Activated CD8-positive, alpha-beta memory T cell treated with anti-CD3 and anti-CD28 coated beads, Interleukin-2, amount 10 ng/mL, durations not matched to agents 7 days and 5 days (primary cell): ENCODE results near the gene C1QTNF6. TPM values are rescaled to one million over a fixed set of nuclear protein-coding genes. Genes with fewer than 3 reads are reported as not detected.
"Not testable (repeated sequence)": the region's sequence is repeated elsewhere in the genome, so short reads cannot be mapped to it uniquely, and the experiment has no call there.

Experiments used
- ATAC-seq: fragments of 150-1000 bp; cut with Tn5 transposase; one replicate; pipeline ENCODE4 v1.10.0; 2021; ENCODE audit warnings: moderate library complexity
- CTCF ChIA-PET: fragments of 350-600 bp; sonication (Branson Sonifier 250); formaldehyde crosslinking; loops from one replicate; lab custom pipeline; 2021; ENCODE audit warnings: antibody characterized with exemption; lab: Charles Lee
- DNase-seq: peaks from one replicate; pipeline ENCODE4 v3.0.0-alpha.2; 2020
- H3K27ac Mint-ChIP-seq: one replicate; pipeline ENCODE4 v1.8.0; 2021; ENCODE audit warnings: mild to moderate bottlenecking, mixed read lengths
- H3K27me3 Mint-ChIP-seq: one replicate; pipeline ENCODE4 v1.8.0; 2021; ENCODE audit warnings: mixed read lengths
- H3K36me3 Mint-ChIP-seq: one replicate; pipeline ENCODE4 v1.8.0; 2021; ENCODE audit warnings: mild to moderate bottlenecking, mixed read lengths
- H3K4me1 Mint-ChIP-seq: one replicate; pipeline ENCODE4 v1.8.0; 2021; ENCODE audit warnings: mixed read lengths
- H3K4me3 Mint-ChIP-seq: one replicate; pipeline ENCODE4 v1.8.0; 2021; ENCODE audit warnings: mild to moderate bottlenecking, moderate library complexity, mixed read lengths
- H3K9me3 Mint-ChIP-seq: one replicate; pipeline ENCODE4 v1.8.0; 2022; ENCODE audit warnings: low read depth, mixed read lengths
- total RNA-seq, 2 experiments: library from RNA; stranded (reverse); gene quantifications; one replicate each; pipeline ENCODE4 v1.2.3, GENCODE V29; 2021

Gene C1QTNF6
- total RNA-seq, 2 experiments from 2014 or later, result 6.7 to 7.4 TPM

DNA sequence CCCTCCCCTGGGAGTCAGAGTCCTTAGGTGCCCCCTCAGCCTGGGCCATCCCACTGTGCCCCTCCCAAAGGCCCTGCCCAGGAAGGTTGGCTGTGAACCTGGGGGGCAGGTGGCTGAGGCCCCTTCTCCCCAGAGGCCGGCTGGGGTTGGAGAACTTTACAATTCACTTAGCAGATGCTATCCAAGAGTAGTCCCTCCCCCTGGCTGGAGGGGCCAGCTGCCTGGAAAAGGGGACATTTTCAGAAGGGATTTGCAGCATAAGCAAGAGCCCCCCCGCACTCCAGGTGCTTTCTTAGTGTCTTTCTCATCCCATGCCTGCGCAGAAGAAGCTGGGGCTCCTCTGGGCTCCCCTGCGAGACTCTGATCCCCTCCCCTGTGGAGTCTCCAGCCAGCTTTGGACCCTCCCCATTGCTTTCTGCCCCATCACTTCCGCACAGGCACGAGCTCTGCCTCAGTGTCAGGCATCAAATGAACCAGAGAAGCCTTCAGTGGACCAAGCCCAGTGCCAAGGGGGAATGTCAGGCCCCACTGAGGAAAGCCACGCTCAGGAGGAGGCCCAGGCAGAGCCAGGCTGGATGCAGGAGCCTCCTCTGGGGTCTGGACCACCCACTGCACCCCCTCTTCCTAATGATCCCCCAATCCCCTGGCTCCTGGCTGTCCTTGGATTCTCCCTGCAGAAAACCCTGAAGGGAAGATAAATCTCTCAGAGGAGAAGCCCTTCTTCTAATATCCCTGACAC, 20.5 kb upstream of the C1QTNF6 start:
- CTCF ChIA-PET, result interaction anchor here (0.9 to 3.9 kb wide), 3 partner anchors 8 to 15 kb away, joined by 3 to 24 read pairs (median 3); no protein-coding TSS in a partner anchor
- ATAC-seq, result no peak
- Mint-ChIP-seq H3K27me3 (no peaks in the 10 kb centered on the region), H3K9me3 (no peaks in the 10 kb centered on the region), H3K36me3 (no peaks in the 10 kb centered on the region), H3K4me1 (no peaks in the 10 kb centered on the region), H3K27ac (no peak overlapping the region), H3K4me3 (no peak overlapping the region)
- DNase-seq, result no peak

DNA sequence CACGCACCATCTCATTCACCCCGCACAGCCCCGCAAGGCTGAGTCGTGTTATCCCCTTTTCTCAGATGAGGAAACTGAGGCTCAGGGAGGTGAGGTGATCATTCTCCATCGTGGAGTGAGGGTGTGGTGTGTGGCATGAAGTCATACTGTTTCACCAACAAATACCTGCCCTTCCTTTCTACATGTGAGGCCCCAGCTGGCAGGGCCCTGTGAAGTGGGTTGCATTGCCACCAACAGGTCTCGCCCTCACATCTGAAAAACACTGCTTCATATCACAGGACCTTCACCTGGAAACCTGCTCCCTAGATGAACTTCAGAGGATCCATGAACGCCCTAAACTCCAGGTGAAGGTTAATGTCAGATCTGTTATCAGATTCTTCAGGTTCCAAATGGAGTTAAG, 19.9 kb upstream of the C1QTNF6 start:
- CTCF ChIA-PET, result interaction anchor here (1.1 to 3.9 kb wide), 2 partner anchors 8 to 14 kb away, joined by 3 to 24 read pairs; no protein-coding TSS in a partner anchor
- DNase-seq, result no peak
- no peak overlapping the region for H3K27ac Mint-ChIP-seq
- H3K36me3 Mint-ChIP-seq, result no peaks in the 10 kb centered on the region
- H3K4me1 Mint-ChIP-seq, result no peaks in the 10 kb centered on the region
- ATAC-seq, result no peak
- no peaks in the 10 kb centered on the region for H3K27me3 Mint-ChIP-seq
- no peaks in the 10 kb centered on the region for H3K9me3 Mint-ChIP-seq
- no peak overlapping the region for H3K4me3 Mint-ChIP-seq

DNA sequence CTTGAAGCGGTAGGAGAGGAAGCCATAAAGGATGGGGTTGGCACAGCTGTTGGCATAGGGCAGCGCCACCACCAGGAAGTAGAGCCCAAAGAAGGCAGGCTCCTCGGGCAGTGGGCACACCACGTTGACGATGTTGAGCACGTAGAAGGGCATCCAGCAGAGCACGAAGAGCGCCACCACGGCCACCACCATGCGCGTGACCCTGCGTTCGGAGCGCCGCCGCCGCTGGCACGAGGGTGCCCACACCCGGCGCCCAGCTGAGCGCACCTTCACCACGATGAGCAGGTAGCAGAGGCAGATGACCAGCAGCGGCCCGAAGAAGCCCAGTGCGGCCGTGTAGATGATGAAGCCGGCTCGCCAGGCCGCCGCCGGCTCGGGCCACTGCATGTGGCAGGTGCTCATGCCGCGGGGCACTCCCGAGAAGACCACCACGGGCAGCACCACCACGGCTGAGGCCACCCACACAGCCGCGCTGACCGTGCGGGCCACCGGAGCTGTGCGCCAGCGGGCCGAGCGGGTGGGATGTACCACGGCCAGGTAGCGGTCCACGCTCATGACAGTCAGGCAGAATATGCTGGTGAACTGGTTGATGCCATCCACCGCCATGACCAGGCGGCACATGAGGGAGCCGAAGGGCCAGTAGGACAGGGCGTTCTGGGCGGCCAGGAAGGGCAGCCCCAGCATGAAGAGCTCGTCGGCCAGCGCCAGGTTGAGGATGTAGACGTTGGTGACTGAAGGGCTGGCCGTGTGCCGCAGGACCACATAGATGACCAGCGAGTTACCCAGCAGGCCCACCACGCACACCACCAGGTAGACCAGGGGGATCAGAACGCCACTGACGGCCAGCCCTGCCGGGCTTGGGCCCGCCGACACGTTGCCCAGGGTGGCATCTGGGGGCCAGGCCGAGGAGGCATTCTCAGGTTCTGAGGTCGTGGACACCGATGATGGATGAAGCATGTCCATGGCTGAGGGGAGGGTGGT, 19.1 kb upstream of the C1QTNF6 start:
- CTCF ChIA-PET, result interaction anchor here (1.5 kb wide), 1 partner anchor 45 kb away, joined by 3 read pairs; no protein-coding TSS in a partner anchor
- Mint-ChIP-seq H3K27ac (no peak overlapping the region), H3K4me3 (no peak overlapping the region), H3K9me3 (no peaks in the 10 kb centered on the region), H3K36me3 (no peaks in the 10 kb centered on the region), H3K27me3 (no peaks in the 10 kb centered on the region), H3K4me1 (no peaks in the 10 kb centered on the region)
- ATAC-seq, result no peak
- no peak for DNase-seq

DNA sequence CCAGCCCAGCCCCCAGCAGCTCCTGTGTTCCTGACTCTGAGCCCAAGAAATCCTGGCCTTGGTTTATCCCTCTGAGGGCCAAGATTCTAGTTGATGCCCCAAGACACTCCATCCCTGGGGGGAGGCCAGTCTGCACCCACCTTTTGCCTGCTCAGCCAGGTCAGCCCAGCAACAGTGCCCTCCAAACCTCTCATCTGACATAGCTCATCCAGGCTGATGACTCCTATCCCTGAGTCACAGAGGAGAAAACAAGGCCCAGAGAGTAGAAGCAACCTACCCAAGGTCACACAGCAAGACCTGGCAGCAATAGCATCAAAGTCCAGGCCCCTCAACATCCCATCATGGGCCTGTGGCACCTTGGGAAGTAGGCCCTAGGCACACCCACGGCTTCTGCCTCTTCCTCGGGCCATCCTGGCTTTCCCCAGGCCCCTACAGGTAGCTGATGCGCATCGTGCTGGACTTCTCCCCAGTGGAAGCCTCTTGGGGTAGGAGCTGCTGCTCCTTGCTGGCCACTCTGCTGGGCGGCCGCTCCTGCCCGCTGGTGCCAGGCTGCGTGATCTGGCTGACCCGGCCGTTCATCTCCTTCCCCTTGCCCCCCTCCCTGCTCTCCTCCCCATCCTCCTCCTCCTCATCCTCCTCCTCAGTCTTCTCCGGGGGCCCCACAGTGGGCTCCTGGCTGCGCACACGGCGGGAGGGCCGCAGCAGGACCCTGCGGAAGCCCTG, 18.2 kb upstream of the C1QTNF6 start:
- Mint-ChIP-seq H3K9me3 (no peaks in the 10 kb centered on the region), H3K27me3 (no peaks in the 10 kb centered on the region), H3K36me3 (no peaks in the 10 kb centered on the region), H3K4me1 (peaks cover 3% of the 10 kb centered on the region), H3K4me3 (no peak overlapping the region), H3K27ac (no peak overlapping the region)
- no peak for ATAC-seq
- CTCF ChIA-PET, result interaction anchor here (1.2 to 1.8 kb wide), 3 partner anchors 11 to 44 kb away, joined by 3 to 9 read pairs (median 3); no protein-coding TSS in a partner anchor
- DNase-seq, result no peak

DNA sequence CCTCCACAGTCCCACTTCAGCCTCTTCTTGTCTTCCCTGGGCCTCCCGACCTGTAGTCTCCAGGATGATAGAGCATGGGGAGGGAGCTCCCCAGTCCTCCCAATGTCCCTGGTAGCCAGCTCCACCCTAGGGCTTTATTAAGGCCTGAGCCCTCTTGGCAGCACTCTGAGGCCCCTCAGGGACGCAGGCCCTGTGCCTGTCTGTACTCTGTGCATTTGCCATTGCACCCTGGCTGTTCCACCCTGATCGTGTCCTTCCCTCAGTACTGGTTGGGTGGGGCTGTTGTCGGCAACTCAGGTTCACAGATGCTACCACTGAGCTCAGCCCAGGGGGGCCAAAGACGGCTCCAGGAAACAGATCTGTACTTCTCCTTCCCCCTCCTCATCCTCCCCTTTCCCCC, 17.0 kb upstream of the C1QTNF6 start:
- CTCF ChIA-PET, result interaction anchor here (0.8 to 1.8 kb wide), 3 partner anchors 12 to 111 kb away, joined by 3 to 9 read pairs (median 3); no protein-coding TSS in a partner anchor
- Mint-ChIP-seq H3K4me1 (peaks cover 6% of the 10 kb centered on the region), H3K27me3 (no peaks in the 10 kb centered on the region), H3K9me3 (no peaks in the 10 kb centered on the region), H3K4me3 (no peak overlapping the region), H3K27ac (no peak overlapping the region), H3K36me3 (no peaks in the 10 kb centered on the region)
- DNase-seq (no peak), ATAC-seq (no peak)

DNA sequence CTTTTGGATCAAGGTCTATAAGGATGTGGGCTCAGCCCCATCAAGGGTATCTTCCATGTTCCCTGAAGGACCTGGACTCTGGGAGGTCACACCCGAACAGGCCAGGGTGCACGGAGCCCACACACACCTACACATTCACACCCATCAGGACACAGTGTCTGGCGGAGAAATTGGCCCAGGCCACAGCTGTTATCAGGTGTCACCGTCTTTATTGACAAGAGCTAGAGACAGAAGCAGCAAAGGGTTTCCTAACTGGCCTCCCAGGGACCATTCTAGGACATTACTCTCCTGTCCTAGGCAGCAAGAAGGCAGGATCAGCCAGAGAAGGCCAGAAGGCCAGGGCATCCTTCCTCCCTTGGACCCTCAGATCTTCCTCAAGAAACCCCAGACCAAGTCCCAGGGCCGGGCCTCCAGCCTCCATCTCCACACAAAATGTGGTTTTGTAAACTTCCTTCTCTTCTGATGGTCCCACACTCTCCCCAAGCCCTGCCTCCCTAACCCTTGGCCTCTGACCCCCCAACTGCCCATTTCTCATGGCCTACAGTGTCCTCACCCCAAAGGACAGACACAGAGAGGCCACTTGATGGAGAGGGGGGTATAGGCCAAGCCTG, 16.1 kb upstream of the C1QTNF6 start:
- no peak for ATAC-seq
- H3K27ac Mint-ChIP-seq, result no peak overlapping the region
- DNase-seq, result no peak
- no peaks in the 10 kb centered on the region for H3K27me3 Mint-ChIP-seq
- H3K4me3 Mint-ChIP-seq, result no peak overlapping the region
- no peaks in the 10 kb centered on the region for H3K9me3 Mint-ChIP-seq
- CTCF ChIA-PET, result interaction anchor here (0.8 kb wide), 1 partner anchor 57 kb away, joined by 3 read pairs; no protein-coding TSS in a partner anchor
- H3K4me1 Mint-ChIP-seq, result peaks cover 12% of the 10 kb centered on the region
- no peaks in the 10 kb centered on the region for H3K36me3 Mint-ChIP-seq

DNA sequence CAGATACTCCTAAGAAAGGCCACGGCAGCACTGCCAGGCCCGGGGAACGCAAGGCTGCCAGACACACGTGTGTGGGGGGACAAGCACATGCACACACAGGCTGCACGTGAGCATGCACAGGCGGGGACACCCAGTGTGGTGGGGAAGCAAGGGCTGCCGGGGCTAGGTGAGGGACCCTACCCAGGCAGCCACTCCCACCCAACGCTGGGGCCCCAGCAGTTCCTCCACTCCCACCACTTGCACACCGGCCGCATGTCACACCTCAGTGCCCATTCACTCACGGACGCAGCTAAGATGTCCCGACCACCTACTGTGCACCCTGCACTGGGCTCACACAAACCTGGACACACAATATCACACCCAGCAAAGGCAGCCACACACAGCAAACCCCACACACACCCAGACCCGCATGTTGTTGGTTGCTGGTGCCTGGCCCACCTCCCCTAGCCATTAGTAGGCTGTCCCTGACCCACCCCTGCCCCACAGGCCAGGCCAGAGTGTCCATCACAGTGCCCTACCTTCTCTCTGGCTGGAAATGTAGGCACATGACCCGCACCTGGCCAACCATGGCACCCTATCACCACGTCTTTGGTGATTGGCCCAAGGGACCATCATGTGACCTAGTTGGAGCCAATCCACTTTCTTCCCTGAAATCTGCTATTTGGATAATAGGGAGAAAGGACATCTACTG, 15.5 kb upstream of the C1QTNF6 start:
- Mint-ChIP-seq H3K27ac (no peak overlapping the region), H3K27me3 (no peaks in the 10 kb centered on the region), H3K4me3 (no peak overlapping the region), H3K9me3 (no peaks in the 10 kb centered on the region), H3K36me3 (no peaks in the 10 kb centered on the region), H3K4me1 (peaks cover 12% of the 10 kb centered on the region)
- CTCF ChIA-PET, result no interaction called here
- ATAC-seq, result no peak
- DNase-seq, result no peak

DNA sequence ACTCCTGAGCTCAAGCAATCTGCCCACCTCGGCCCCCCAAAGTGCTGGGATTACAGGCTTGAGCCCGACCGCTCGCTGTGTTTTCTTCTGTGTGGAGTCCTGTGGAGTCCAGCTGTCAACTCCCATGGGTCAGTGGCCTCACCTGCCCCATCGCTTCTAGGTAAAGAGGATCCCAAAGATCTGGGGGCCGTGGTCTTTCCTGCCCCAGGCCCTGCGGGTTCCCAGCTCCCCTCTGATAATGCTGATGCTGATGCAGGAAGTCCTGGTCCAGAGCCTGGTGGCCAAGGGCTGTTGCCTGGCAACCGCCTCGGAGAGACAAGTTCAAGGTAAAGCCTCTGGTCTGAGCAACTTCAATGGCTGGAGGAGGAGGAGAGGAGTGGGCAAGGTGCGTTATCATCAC, 14.7 kb upstream of the C1QTNF6 start:
- DNase-seq, result no peak
- CTCF ChIA-PET, result interaction anchor here (4.5 kb wide), 1 partner anchor 15 kb away, joined by 62 read pairs; no protein-coding TSS in a partner anchor
- Mint-ChIP-seq H3K36me3 (no peaks in the 10 kb centered on the region), H3K27me3 (no peaks in the 10 kb centered on the region), H3K27ac (no peak overlapping the region), H3K4me1 (peaks cover 19% of the 10 kb centered on the region), H3K9me3 (no peaks in the 10 kb centered on the region), H3K4me3 (no peak overlapping the region)
- ATAC-seq, result no peak

DNA sequence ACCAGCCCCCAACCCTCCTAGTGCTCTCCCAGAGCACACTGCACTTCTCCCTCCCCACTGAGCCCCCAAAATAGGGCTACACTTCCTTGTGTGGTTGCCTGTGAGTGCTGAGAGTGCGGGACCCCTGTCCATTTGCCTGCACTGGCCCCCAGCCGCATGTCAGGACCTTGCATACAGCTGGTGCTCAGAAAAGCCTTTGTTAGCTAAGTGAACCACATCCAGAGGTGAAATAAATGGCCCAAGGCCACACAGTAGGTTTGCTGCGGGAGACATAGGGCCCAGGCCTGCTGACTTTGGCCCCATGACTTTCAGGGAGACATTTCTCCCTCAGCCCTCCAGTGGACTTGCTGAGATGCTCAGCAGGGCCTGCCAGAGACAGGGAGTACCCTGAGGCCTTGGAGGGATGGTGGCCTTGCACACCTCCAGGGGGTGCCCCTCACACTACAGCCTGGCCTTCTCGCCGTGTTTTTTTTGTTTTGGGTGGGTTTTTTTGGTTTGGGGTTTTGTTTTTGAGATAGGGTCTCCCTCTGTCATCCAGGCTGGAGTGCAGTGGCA, 14.0 kb upstream of the C1QTNF6 start:
- no peak for ATAC-seq
- Mint-ChIP-seq H3K27ac (no peak overlapping the region), H3K4me3 (no peak overlapping the region), H3K9me3 (no peaks in the 10 kb centered on the region), H3K27me3 (no peaks in the 10 kb centered on the region), H3K4me1 (peaks cover 25% of the 10 kb centered on the region), H3K36me3 (peaks cover 1% of the 10 kb centered on the region)
- no peak for DNase-seq
- CTCF ChIA-PET, result interaction anchor here (0.9 to 6.0 kb wide), 5 partner anchors 8 to 106 kb away, joined by 3 to 62 read pairs (median 24); no protein-coding TSS in a partner anchor

DNA sequence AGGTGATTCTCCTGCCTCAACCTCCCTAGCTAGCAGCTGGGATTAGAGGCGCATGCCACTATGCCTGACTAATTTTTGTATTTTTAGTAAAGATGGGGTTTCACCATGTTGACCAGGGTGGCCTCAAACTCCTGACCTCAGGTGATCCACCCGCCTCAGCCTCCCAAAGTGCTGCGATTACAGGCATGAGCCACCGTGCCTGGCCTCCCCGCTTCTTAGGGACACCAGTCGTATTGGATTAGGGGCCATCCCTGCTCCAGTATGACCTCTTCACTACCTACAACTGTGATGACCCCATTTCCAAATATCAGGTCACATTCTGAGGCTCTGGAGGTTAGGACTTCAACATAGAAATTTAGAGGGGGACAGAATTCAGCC, 13.4 kb upstream of the C1QTNF6 start:
- not testable (repeated sequence) for H3K27me3 Mint-ChIP-seq, H3K4me3 Mint-ChIP-seq, H3K27ac Mint-ChIP-seq, ATAC-seq, DNase-seq, H3K36me3 Mint-ChIP-seq, H3K9me3 Mint-ChIP-seq
- peaks cover 26% of the 10 kb centered on the region for H3K4me1 Mint-ChIP-seq
- CTCF ChIA-PET, result interaction anchor here (0.9 to 6.0 kb wide), 10 partner anchors 8 to 345 kb away, joined by 3 to 150 read pairs (median 25); no protein-coding TSS in a partner anchor

DNA sequence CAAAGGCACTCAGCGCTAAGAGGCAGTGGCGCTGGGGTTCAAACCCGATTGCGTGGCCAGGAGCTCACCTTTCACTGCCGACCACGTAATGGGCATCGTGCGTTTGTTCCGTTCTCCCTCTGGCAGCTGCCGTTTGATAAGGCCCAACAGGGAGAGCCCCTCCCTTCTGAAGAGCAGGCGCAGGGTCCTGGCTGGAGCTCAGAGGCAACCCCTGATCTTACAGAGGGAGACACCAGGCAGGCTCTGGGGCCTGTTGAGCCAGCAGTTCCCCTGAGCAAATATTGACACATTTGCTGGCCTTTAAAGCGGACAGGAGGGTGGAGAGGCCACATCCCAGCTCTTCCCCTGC, 11.7 kb upstream of the C1QTNF6 start:
- DNase-seq, result no peak
- Mint-ChIP-seq H3K4me1 (peaks cover 28% of the 10 kb centered on the region), H3K27me3 (no peaks in the 10 kb centered on the region), H3K36me3 (peaks cover 1% of the 10 kb centered on the region), H3K4me3 (peak overlapping the region; percentile 40), H3K9me3 (no peaks in the 10 kb centered on the region), H3K27ac (peak overlapping the region; percentile 94)
- peak; percentile 2 for ATAC-seq
- CTCF ChIA-PET, result interaction anchor here (0.7 to 6.0 kb wide), 56 partner anchors 9 to 424 kb away, joined by 3 to 150 read pairs (median 5); partner anchors contain the start of genes C1QTNF6, IFT27, IL2RB and KCTD17
